Calu3 (cell line): Measurements from ENCODE around the gene KIAA1614. TPM values are rescaled to one million over a fixed set of nuclear protein-coding genes. Genes with fewer than 3 reads are reported as not detected.

Source experiments
- BruUV-seq: library from RNA; stranded (reverse); fragments of 400-500 nt; replicated peaks from 2 replicates; lab custom pipeline; 2021; lab: Mats Ljungman, UMichigan
- CTCF ChIA-PET: fragments of 300-600 bp; sonication (Branson Sonifier 250); formaldehyde crosslinking; loops from one replicate; lab custom pipeline; 2022; ENCODE audit warnings: antibody characterized with exemption; lab: Charles Lee
- DNase-seq: peaks from one replicate; pipeline ENCODE4 v3.0.0; 2022
- H3K27ac Mint-ChIP-seq: one replicate; pipeline ENCODE4 v1.8.0; 2022; ENCODE audit warnings: mixed read lengths; ENCODE audit not compliant: unreplicated experiment
- H3K27me3 Mint-ChIP-seq: one replicate; pipeline ENCODE4 v1.8.0; 2022; ENCODE audit warnings: mixed read lengths; ENCODE audit not compliant: unreplicated experiment
- H3K36me3 Mint-ChIP-seq: one replicate; pipeline ENCODE4 v1.8.0; 2022; ENCODE audit warnings: mild to moderate bottlenecking, moderate library complexity, mixed read lengths; ENCODE audit not compliant: insufficient read depth, unreplicated experiment
- H3K4me1 Mint-ChIP-seq: one replicate; pipeline ENCODE4 v1.8.0; 2022; ENCODE audit warnings: mild to moderate bottlenecking, low read depth, mixed read lengths; ENCODE audit not compliant: unreplicated experiment
- H3K4me3 Mint-ChIP-seq: one replicate; pipeline ENCODE4 v1.8.0; 2022; ENCODE audit warnings: mild to moderate bottlenecking, low read depth, moderate library complexity, mixed read lengths; ENCODE audit not compliant: unreplicated experiment
- H3K9me3 Mint-ChIP-seq: one replicate; pipeline ENCODE4 v1.8.0; 2022; ENCODE audit warnings: low read depth, mixed read lengths; ENCODE audit not compliant: unreplicated experiment
- intact Hi-C: fragments of 100-400 bp; cut with micrococcal nuclease; formaldehyde crosslinking; loops from one replicate; pipeline ENCODE4 v1.10.0; 2022; ENCODE audit not compliant: unreplicated experiment
- total RNA-seq: library from RNA; stranded (reverse); gene quantifications from 2 replicates; pipeline ENCODE4 v1.2.3, GENCODE V29; 2022
- TF ChIP-seq, protein P1 (sequence below): fragments of 200-600 bp; IDR thresholded peaks from one replicate; pipeline ENCODE4 v1.8.0; 2022; ENCODE audit warnings: antibody characterized with exemption; ENCODE audit not compliant: unreplicated experiment

KIAA1614 gene
- total RNA-seq, 1 experiment from 2014 or later, result 0.19 TPM

DNA sequence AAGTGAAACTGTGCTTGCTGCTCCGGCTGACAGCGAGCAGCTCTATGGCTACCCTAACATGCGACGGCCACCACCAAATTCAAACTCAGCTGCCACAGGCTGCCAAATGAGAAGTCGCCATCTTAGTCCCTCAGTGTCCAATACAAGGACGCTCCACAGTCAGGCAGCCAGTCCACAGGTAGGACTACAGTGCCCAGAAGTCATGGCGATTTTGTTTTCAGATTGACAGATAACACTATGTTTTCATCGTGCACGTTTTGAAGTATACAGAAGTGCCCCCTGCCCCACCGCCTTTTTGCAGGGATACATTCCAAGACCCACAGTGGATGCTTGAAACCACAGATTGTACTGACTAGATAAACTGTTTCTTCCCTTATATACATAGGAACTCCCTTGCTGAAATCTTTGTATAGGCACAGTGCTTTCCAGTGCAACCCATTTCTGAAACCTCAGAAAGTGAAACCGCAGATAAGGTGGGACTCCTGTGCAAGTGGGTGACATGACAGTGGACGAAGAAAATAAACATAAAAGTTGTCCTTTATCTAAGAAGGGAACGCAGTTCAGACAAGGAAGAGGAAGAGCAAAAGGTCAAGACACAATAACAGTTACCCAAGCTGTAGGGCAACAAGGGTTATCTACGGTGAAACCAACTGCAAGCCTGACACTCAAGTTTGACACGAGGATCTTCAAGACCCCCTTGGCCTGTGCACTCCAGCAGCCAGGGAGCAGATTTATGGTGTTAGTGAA is 57.8 kb downstream of the KIAA1614 start:
- CTCF ChIA-PET, result no interaction called here
- Mint-ChIP-seq H3K27me3 (no peaks in the 10 kb centered on the region), H3K27ac (no peak overlapping the region), H3K36me3 (peaks cover 17% of the 10 kb centered on the region), H3K4me1 (no peaks in the 10 kb centered on the region), H3K9me3 (no peaks in the 10 kb centered on the region), H3K4me3 (no peak overlapping the region)
- BruUV-seq, result no TSS peak
- no peak for DNase-seq
- TF ChIP-seq, protein P1, sequence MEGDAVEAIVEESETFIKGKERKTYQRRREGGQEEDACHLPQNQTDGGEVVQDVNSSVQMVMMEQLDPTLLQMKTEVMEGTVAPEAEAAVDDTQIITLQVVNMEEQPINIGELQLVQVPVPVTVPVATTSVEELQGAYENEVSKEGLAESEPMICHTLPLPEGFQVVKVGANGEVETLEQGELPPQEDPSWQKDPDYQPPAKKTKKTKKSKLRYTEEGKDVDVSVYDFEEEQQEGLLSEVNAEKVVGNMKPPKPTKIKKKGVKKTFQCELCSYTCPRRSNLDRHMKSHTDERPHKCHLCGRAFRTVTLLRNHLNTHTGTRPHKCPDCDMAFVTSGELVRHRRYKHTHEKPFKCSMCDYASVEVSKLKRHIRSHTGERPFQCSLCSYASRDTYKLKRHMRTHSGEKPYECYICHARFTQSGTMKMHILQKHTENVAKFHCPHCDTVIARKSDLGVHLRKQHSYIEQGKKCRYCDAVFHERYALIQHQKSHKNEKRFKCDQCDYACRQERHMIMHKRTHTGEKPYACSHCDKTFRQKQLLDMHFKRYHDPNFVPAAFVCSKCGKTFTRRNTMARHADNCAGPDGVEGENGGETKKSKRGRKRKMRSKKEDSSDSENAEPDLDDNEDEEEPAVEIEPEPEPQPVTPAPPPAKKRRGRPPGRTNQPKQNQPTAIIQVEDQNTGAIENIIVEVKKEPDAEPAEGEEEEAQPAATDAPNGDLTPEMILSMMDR, result no peak
- intact Hi-C loops, result no loop called here

DNA sequence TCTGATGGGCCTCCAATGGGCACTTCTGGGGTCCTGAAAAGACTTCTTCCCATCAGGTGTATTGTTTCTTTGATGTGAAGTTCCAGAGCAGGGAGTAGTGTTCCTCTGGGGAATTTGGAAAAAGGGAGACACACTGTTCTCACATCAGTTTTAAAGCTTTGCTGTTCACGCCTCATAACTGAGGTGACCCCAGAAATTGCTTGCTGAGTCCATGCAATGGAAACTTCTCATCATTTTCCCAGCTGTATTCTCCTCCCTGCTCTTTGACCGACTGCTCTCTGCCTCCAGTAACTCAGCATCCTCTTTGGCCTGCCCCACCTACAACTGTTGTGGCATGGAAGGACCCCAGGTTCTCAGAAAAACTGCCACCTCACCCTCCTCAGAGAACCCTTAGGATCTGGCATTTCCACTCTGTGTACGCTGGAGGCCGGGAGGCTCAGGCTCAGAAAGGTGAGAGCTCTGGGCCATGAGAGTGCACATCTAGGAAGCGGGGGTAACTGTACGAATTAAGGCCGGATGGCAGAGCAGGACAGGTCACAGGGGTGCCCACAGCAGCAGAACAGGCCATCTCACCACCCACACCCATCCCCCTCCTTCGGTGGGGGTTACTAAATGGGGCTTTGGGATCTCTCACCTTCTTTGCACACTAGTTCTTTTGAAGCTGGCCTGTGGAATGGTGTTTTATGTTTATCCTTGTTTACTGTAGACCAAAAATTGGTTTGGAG is 58.7 kb downstream of the KIAA1614 start:
- CTCF ChIA-PET, result no interaction called here
- no peaks in the 10 kb centered on the region for H3K9me3 Mint-ChIP-seq
- TF ChIP-seq, protein P1, result no peak
- no peaks in the 10 kb centered on the region for H3K27me3 Mint-ChIP-seq
- H3K36me3 Mint-ChIP-seq, result peaks cover 24% of the 10 kb centered on the region
- no peak for DNase-seq
- no peak overlapping the region for H3K27ac Mint-ChIP-seq
- intact Hi-C loops, result no loop called here
- BruUV-seq, result no TSS peak
- H3K4me3 Mint-ChIP-seq, result no peak overlapping the region
- H3K4me1 Mint-ChIP-seq, result no peaks in the 10 kb centered on the region

DNA sequence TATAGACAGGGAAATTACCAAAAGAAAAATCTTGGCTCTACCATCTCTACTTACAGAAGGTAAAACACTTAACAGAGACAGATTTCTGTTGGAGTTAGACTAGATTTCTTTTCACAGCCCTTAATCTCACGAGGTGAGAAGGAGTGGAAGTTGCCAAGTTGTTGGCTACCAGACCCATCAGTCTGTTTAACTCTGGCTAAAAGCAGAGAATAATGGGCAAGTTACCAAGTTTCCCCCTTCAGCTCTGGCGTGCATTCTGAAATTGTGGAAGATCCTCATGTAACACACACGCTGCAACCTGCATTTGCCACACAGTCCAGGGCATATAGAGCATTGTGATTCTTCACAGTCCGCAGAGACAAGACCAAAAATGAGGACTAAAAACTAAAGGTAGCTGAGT is 60.7 kb downstream of the KIAA1614 start:
- Mint-ChIP-seq H3K4me1 (no peaks in the 10 kb centered on the region), H3K4me3 (no peak overlapping the region), H3K27ac (no peak overlapping the region), H3K9me3 (no peaks in the 10 kb centered on the region), H3K36me3 (peaks cover 24% of the 10 kb centered on the region), H3K27me3 (no peaks in the 10 kb centered on the region)
- TF ChIP-seq, protein P1, result no peak
- CTCF ChIA-PET, result interaction anchor here (0.6 kb wide), 1 partner anchor 43 kb away, joined by 3 read pairs; no protein-coding TSS in a partner anchor
- intact Hi-C loops, result no loop called here
- DNase-seq, result no peak
- no TSS peak for BruUV-seq

DNA sequence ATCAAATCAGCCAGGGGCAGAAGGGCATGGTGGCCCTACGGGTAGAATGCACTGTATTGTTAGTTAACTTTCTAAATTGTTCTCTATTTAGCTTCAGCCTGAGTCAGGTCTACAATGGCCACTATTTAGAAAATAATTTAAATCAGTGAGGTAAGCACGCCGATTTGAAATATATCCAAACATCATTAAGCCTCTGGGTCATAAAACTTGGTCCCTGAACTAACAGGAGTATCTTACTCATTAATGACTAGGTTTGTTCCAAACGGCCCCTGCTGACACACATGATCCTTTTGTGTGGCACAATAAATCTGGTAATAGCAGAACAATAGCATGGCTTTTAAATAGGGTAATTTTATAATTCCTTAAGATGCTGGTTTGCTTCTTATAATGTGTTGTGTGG is 61.5 kb downstream of the KIAA1614 start:
- CTCF ChIA-PET, result interaction anchor here (0.6 kb wide), 1 partner anchor 42 kb away, joined by 3 read pairs; no protein-coding TSS in a partner anchor
- peaks cover 24% of the 10 kb centered on the region for H3K36me3 Mint-ChIP-seq
- no peak overlapping the region for H3K4me3 Mint-ChIP-seq
- no peaks in the 10 kb centered on the region for H3K4me1 Mint-ChIP-seq
- no peak for DNase-seq
- H3K9me3 Mint-ChIP-seq, result no peaks in the 10 kb centered on the region
- H3K27ac Mint-ChIP-seq, result no peak overlapping the region
- no peaks in the 10 kb centered on the region for H3K27me3 Mint-ChIP-seq
- TF ChIP-seq, protein P1, result no peak
- intact Hi-C loops, result no loop called here
- BruUV-seq, result no TSS peak
